Measurements from ENCODE around the gene RNU6-1.

Gene RNU6-1
- total RNA-seq, result 0 to 0.28 (median 0.08) reads per million in 17 experiments

DNA sequence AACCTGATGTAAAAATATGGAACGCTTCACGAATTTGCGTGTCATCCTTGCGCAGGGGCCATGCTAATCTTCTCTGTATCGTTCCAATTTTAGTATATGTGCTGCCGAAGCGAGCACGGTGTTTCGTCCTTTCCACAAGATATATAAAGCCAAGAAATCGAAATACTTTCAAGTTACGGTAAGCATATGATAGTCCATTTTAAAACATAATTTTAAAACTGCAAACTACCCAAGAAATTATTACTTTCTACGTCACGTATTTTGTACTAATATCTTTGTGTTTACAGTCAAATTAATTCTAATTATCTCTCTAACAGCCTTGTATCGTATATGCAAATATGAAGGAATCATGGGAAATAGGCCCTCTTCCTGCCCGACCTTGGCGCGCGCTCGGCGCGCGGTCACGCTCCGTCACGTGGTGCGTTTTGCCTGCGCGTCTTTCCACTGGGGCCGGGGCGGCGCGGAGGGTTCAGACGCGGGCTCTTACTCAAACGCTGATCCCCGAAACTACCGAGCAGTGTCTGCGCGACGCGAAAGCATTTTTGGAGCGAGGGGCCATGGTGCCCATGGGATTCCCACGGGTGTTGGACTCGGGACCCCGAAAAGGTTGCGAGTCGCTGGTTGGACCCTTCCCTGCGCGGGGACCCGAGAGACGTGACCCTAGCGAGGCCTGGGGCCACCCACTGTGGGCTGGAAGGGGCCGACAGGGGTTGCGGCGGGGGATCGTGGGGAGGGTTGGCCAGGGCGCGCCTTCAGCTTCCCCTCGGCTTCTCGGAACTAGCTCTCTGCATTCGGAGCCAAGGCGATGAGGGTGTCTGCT lies at the start of gene RNU6-1:
TSS of gene RNU6-1 (minus strand) at position 117 of the 820 bp plus-strand sequence.
- peak; percentile 94 to 98 (median 97) for DNase-seq

DNA sequence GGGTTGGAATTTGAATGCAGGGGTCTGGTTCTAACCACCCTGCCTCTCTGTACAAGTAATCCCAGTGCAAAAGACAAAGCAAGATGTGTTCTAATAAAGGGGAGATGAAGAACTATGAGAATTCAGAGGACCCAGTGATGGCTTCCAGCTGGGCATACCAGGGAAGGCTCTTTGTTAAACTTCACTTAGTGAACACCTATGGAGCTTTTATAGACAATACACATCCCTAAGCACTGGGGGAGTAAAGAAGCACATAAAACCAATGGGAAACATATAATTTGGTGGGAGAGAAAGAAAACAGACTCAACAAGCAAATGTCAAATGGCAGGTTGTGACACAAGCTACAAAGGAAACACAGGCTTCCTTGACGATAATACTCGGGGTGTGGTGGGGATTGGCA lies 47.9 kb upstream of the RNU6-1 start:
- no peak for DNase-seq

DNA sequence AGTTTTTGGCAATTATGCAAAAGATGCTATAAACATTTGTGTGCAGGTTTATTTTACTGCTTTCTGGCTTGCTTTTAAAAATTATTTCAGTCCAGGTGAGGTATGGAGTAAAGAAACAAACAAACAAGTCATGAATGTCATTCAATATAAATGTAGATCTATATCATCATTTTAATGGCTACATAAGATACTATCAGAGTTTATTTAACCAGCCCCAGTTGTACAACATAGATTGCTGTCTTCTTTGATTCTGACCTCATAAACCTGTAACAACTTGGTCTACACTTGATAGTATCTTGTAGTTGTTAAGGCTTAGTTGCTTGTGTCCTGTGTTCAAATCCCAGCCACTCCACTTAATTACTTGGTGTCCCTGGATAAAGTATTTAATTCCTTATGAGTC lies 46.0 kb upstream of the RNU6-1 start:
- no peak for DNase-seq

DNA sequence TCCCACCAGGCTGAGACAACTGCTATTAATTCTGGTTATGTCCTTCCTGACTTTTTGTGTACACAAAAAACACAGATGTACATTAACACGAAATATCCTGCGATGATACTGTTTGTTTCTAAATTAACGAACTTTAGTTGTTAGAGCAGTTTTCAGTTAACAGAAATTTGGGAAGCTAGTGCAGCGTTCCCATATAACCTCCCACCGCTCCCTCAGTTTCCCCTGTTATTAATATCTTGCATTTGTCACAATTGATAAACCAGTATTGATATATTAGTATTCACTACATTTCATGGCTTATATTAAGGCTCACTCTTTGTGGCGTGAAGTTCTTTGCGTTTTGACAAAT lies 45.3 kb upstream of the RNU6-1 start:
- DNase-seq, result no peak

DNA sequence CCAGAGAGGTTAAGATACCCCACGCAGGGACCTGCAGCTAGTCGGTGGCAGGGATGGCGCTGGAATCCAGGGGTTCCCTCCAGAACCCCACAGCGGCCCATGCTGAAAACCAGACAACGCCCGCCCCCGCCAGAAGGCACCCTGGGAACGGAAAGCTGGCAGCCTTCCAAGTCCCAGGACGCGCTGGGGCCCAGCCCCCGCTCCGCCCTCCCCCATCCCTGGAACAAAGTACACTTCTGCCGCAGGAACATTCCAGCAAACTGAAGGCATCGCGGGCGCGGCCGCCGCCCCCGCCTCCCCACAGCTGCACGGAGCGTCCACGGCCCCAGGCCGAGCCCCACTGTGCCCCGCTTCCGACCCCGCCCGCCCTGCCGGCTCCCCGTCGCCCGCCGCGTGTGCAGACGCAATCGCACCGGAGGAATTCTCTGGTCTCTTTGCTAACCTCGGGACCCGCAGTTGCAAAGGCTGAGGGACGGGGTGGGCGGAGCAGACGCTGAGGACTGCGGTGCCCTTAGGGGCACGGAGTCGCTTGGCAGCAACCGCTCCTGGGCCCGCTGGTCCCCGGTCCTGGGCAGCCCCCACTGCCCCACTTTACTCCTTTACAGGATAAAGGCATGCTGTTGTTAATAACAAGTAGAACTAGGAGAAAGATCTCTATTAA lies 44.8 kb upstream of the RNU6-1 start:
- peak; percentile 79 to 92 (median 88) for DNase-seq

DNA sequence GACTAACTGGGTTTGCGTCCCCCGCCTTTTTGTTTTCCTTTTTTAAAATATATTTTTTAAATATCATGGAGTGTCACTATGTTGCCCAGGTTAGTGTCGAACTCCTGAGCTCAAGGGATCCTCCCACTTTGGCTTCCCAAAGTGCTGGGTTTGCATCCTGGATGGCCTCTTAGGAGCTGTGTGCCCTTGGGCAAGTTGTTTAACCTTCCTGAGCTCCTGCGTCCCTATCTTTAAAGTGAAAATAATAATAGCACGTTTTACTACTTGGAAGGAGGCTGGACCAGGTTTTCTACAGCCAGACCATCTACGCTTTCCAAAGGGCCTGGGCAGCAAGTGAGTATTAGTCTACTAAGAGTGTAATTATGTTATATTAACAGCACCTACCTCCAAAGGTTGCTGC lies 44.2 kb upstream of the RNU6-1 start:
- DNase-seq, result no peak

DNA sequence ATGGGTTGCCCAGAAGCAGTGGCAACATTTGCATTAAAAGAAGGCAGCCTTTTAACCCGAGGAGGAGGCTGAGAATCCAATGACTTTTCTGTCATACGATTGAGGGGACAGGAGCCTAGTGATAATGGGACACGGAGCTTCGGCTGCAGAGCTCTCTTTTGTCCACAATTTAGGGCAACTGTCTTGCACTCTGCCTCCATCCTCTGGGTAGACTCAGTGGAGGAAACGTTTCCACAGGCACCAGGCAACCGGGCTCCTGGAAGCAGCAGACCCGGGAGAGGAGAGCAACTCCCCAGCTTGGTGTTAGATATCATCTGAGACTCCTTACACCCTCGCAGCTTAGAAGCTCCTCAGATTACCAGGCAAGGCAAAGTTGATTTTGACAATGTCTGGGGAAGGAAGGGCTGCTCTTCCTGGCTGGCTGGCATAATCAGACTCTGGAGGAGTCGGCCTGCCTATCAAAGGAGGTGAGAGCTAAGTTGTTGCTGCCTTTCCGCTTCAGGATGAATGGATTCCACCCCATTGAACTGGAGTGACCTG lies 43.5 kb upstream of the RNU6-1 start:
- DNase-seq, result no peak

DNA sequence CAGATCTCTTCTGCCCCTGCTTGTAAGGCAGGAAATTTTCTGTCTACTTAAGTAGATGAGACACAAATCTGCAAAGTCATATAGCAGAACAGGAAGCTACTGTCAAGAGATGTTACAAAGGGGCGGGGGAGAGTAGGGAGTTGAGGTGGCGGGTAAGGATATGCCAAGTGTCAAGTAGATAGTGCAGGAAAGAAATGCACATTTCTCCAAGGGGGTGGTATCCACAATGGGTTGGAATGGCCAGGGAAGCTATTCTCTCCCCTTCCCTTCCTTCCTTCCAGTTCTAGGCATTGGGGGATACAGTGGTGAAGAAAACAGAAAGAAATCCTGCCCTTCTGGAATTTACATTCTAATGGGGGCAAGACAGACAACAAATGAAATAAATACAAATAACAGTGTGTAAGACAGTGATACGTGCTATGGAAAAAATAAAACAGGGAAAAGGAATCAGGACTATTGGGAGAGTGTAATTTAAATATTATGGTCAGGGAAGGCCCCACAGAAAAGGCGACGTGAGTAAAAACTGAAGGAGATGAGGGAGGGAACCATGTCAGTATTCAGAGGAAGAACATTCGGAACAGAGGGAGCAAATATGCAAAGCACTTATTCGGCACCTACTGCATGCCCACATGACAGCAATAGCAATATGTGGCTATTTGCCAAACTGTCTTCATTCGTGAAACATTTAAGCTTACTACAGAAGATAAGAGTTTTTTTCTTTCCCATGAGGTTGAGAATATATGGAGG lies 42.8 kb upstream of the RNU6-1 start:
- DNase-seq, result peak; percentile 63 to 90 (median 84)

DNA sequence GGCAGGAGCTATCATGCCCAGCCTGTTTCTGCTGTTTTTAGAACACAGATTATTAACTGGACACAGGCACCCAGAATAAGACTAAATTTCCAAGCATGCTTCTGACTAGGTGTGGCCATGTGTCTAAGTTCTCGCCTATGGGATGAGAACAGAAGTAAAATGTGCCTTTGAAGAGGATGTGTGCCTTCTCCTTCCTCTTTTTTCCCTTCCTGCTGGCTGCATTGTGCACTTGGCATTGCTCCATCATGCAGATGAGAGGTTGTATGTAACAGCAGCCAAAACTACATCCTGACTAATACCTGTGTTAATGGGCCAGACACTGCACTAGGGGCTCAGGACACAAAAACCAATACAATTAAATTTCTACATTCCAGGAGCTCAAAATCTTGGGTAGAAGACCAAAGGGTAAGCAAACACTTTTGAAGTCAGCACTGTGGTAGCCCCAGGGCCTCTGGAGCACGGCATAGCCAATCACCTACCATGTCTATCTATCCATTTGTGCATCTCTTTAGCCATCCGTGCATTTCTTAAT lies 40.9 kb upstream of the RNU6-1 start:
- peak; percentile 67 to 90 (median 83) for DNase-seq

DNA sequence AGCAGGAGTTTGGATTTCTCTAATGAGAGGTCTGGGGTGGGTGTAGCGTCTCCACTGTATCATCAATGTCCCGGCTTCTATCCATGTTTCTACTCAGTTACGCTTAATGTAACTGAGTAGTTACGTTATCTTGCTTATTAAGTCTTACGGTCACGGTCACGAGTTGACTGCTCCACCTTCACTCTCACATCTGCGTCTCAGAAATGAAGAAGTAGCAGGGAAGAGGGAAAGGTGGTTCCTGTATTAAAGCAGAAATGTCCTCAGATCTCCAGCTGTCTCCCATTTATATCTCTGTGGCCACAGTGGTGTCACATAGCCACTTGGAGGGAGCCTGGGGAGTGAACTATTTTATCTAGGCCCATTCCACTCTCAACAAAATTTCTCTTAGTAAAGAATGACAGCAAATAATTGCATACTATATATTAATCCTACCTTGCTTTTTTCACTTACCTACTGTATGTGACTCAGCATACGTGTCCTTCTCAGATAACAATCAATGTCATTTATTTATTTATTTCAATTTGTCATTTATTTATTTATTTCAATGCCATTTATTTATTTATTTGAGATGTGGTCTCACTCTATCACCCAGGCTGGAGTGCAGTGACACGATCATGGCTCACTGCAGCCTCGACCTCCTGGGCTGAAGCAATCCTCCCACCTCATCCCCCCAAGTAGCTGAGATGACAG lies 39.7 kb upstream of the RNU6-1 start:
- peak; percentile 61 to 86 (median 76) for DNase-seq

DNA sequence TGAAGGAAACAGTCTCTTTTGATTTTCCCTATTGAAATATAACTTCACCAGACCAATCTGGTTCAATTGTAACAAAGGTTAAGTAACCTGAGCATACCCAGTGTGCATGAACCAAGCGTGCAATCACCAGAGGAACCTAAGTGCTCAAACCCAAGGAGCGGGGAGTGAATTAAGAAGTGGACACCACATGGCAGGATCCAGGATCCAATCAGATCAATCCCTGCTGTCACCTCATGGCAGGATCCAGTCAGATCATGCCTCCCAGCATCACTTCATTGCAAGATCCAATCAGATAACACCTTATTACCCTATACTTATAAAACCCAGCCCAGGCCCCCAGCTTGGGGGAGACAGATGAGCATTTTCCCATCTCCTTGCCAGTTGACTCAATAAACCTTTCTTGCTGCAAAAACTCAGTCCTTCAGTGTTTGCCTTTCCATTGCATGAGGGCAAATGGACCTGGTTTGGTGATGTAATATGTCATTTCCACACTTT lies 38.9 kb upstream of the RNU6-1 start:
- no peak for DNase-seq

DNA sequence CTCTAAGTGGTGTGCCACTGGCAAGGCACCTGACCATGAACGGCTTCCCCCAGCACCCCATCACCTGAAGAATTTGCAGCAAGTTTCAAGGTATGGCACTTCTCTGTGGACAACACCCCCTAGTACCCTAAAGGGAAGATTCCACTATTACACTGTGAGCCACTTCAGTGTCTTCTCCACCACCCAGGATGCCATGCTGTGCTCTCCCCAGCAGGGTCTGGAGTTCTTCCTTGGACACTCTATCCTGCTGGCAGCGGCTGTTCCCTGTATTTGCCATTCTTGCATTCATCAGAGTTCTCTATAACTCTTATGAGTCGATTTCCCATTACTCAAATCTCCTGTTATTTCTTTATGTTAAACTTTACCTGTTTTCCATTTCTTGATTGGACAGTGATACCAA lies 33.9 kb upstream of the RNU6-1 start:
- no peak for DNase-seq

DNA sequence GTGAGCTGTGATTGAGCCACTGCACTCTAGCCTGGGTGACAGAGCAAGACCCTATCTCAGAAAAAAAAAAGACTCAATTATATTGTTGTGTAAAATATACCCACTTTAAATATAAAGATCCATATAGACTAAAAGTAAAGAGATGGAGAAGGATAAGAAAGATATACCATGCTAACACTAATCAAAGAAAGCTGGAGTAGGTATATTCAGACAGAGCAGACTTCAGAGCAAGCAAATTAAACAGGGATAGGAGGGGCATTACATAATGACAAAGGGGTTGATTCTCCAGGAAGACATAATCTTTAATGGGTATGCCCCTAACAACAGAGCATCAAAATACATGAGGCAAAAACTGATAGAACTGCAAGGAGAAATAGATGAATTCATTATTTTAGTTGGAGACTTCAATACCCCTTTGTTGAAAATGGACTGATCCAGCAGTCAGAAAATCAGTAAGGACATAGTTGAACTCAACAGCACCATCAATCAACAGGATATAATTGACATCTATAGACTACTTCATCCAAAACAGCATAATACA lies 31.1 kb upstream of the RNU6-1 start:
- no peak for DNase-seq

DNA sequence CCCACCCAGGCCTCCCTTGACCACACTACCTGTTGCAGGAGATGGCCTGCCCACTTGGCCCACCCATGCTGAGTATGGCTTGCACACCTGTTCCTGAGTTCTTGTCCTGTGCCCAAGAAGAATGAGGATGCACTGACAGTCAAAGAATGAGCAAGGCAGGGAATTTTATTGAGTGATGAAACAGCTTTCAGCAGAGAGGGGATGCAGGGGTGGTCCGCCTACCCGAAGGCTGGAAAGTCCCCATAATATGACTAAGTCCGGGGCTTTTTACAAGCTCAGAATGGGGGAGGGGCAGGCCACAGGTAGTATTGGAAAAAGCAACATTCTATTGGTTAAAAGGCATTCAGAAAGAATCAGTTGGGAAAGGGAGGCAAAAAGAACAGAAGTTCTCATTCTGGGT lies 29.9 kb upstream of the RNU6-1 start:
- no peak for DNase-seq

DNA sequence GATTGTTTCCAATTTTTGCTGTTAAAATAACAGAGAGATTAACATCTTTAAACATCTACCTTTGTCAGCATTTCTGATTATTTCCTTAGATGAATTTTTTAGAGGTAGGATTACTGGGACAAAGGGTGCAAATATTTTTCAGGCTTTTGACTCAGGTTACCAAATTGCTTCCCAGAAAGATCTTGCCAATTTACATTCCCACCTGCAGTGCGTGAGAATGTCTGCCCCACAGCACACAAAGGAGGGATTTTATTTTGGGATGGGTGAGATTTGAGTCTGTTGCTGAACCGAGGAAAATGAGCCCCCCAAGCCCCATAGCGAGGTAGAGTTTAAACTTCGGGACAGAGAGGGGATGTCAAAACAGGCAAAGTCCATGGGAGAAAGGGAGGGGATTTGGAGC lies 25.9 kb upstream of the RNU6-1 start:
- DNase-seq, result no peak

DNA sequence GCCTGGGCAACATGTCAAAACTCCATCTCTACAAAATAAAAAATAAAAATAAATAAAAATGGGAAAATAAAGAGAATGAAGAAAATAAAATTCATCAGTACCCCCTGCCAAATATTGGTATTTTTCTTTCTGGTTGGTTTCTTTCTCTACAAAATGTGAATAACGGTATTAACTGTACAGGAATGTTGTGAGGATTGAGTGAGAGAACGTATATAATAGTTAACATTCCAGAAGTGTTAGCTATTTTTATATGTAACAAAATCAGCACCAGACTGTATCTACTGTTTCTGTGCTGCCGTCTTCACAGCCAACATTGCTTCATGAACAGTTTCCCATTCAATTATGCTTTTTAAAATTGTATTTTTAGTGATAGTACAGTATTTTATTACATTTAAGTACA lies 25.5 kb upstream of the RNU6-1 start:
- DNase-seq, result no peak

DNA sequence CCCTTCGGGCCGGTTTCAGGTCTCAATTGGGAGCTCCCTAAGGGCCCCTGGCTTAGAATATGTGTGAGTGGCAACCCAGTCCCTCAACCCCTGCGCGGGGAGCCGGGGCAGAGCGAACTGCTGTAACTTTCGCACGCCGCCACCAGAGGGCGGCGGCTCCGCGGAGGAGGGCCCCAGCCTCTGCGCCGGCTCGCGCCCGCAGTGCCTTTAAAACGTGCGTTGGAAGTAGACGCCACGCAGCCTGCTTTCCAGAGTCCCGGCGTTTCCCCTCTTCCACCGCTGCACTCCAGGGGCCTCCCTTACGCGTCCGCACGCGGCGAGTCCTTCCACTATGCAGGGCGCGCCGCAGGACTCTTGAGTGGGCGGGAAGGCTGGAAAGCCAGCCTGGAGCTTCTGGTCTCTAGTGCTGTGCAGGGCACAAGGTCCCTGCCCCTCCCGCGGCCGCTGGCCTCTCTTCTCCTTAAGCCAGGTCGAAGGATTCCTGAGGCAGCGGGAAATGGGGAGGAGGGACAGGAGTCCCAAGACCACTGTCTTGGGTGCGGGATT lies 23.7 kb upstream of the RNU6-1 start:
- DNase-seq, result peak; percentile 86 to 94 (median 90)

DNA sequence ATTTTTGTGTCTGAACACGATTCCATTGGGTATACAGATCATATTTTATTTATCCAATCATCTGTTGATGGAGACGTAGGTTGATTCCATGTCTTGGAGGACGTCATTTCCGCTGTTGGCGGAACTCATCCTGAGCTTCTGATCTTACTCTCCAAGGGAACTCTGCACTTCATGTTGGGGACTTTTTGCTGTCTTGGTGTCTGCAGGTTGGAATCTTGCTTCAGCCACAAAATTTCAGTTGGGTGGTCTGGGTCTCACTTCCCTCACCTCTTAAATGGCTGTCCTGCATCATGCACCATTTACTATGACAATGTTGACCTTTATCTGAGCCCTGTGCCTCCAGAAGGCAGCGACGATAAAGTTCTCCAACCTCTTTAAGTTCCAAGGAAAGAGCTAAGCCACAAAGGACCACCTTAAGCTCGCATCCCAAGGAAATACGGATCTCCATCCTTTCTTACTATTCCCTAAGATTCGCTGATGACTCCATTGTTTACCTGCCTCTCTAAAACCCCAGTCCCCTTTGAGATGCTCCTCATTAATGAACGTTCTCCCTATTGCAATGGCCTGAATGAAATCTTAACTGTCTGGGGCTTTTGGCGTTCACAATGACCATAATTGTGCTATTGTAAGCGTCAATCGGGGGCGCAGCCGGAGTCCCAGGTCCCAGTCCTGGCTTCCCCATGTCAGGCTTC lies 23.1 kb upstream of the RNU6-1 start:
- no peak for DNase-seq

DNA sequence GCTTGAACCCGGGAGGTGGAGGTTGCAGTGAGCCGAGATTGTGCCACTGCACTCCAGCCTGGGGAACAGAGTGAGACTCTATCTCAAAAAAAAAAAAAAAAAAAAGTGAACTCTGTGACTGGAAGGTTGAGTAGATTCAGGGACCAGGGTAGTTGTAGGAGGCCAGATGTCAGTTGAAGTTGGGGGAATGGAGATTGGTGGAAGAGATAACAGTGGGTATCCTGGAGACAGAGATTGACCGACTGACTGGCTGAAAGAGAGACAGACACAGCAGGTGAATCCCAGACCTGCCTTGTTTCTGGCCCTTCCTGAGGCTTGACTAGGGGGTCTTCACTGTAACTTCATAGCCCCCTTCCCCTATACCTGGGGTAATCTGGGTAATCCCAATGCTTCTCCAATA lies 22.1 kb upstream of the RNU6-1 start:
- no peak for DNase-seq

DNA sequence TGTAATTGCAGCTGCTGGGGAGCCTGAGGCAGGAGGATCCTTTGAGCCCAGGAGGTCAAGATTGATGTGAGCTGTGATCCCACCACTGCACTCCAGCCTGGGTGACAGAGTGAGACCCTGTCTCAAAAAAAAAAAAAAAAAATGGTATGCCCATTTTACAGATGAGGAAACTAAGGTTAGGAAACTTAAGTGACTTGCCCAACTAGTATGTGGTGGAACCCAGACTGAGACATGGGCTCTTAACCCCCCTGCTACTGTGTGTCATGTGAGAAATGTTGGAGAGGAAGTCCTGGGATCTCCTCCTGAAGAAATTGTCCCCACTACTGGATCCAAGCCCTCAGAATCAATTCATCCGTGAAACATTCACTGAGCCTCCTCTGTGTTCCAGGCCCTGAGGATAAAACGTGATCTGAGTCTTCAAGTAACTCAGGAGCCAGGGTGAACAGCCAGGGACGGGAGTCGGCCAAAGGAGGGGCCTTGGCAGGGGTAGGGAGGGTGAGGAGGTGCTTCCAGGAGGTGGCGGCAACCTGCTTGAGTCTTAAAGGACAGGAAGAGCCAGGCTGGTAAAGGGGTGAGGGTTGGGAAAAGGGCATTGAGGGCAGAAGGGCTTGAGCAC lies 19.6 kb upstream of the RNU6-1 start:
- no peak for DNase-seq

Data from suppressor macrophage (primary cell).